ENCODE results near the gene RGS2. TPM values are rescaled to one million over a fixed set of nuclear protein-coding genes. Genes with fewer than 3 reads are reported as not detected.

RGS2 gene
- total RNA-seq, 2 experiments from 2014 or later: 6.2 to 6.5 TPM

Other genes starting within 250 kb of the RGS2 start
- gene RGS1, start 233.3 kb upstream of the RGS2 start, total RNA-seq: 10 to 100 TPM; 13.8 to 15.7 TPM
- gene RGS13, start 172.9 kb upstream of the RGS2 start, total RNA-seq: not detected